ENCODE data around the gene ZC3H7A.

Gene ZC3H7A

GRCh38 chr16:11783319-11784037 is 13.6 kb downstream of the ZC3H7A start:
- Histone ChIP-seq H3K4me3 (ENCODE audit: low read depth, low read length) (no peak overlapping the region), H3K36me3 (peaks cover 19% of the 10 kb centered on the region), H3K27me3 (no peaks in the 10 kb centered on the region), H3K9me3 (no peaks in the 10 kb centered on the region), H3K4me1 (peaks cover 29% of the 10 kb centered on the region)
- TF ChIP-seq, protein P1, sequence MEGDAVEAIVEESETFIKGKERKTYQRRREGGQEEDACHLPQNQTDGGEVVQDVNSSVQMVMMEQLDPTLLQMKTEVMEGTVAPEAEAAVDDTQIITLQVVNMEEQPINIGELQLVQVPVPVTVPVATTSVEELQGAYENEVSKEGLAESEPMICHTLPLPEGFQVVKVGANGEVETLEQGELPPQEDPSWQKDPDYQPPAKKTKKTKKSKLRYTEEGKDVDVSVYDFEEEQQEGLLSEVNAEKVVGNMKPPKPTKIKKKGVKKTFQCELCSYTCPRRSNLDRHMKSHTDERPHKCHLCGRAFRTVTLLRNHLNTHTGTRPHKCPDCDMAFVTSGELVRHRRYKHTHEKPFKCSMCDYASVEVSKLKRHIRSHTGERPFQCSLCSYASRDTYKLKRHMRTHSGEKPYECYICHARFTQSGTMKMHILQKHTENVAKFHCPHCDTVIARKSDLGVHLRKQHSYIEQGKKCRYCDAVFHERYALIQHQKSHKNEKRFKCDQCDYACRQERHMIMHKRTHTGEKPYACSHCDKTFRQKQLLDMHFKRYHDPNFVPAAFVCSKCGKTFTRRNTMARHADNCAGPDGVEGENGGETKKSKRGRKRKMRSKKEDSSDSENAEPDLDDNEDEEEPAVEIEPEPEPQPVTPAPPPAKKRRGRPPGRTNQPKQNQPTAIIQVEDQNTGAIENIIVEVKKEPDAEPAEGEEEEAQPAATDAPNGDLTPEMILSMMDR (IDR thresholded peaks at IDR 0.05; ENCODE audit: low read depth, low read length) = no peak
- DNase-seq = no peak

- H3K36me3 ChIP-seq = peaks cover 28% of the 10 kb centered on the region
- H3K4me3 ChIP-seq (ENCODE audit: low read depth, low read length) = no peak overlapping the region
- peak; percentile 38 for DNase-seq
- peaks cover 29% of the 10 kb centered on the region for H3K4me1 ChIP-seq
- H3K27me3 ChIP-seq = no peaks in the 10 kb centered on the region
- H3K9me3 ChIP-seq = no peaks in the 10 kb centered on the region
- TF ChIP-seq, protein P1 (IDR thresholded peaks at IDR 0.05; ENCODE audit: low read depth, low read length) = no peak
Observed at GRCh38 chr16:11781773-11782172, 15.3 kb downstream of the ZC3H7A start.

GRCh38 chr16:11780991-11781680 is 15.9 kb downstream of the ZC3H7A start:
- Histone ChIP-seq H3K27me3 (no peaks in the 10 kb centered on the region), H3K36me3 (peaks cover 35% of the 10 kb centered on the region), H3K9me3 (no peaks in the 10 kb centered on the region), H3K4me1 (peaks cover 29% of the 10 kb centered on the region), H3K4me3 (ENCODE audit: low read depth, low read length) (no peak overlapping the region)
- TF ChIP-seq, protein P1 (IDR thresholded peaks at IDR 0.05; ENCODE audit: low read depth, low read length) = no peak
- peak; percentile 44 for DNase-seq

DNA sequence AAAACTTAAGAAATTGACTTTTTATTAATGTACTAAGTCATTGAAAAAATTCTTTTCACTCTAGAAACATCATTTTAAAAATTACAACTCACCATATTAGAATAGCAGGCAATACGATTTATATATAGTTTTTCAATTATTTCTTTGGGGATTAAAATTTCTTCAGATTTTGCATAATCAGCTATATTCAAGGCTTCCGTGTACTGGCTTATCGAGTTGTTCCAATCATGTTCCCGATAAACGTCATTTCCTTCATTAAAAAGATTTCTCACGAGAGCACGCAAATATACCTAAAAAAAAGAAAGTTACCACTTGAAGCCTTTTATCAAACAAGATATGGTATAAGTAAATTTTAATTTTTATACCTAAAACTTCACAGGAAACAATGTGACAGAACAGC is 18.0 kb downstream of the ZC3H7A start:
- no peak for DNase-seq
- H3K36me3 ChIP-seq = peaks cover 55% of the 10 kb centered on the region

DNA sequence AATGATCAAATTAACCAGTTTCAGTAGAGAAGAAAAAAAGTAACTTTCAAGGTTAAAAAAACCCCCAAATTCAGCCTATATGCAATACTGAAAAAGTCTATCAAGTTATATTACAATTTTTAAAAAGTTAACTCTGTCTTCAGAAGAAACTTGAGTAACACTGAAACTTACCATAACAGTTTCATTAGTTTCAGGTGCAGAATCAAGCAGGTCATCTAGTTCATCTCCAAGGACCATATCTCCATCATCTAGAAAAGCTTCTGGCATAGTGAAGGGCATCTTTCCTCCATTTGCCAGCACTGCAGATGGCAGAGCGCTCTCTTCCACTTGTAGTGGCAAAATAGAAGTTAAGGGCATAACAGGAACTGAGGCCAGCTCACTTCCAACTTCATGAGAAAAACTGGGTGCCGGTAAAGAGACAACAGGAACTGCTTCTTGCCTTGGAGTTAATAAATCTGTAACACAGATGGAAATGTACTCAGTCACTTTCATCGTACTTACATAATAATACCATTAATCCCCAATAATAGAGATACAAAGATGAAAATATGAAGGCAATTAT is 22.9 kb downstream of the ZC3H7A start:
- H3K36me3 ChIP-seq = peaks cover 87% of the 10 kb centered on the region
- H3K27me3 ChIP-seq = no peaks in the 10 kb centered on the region
- TF ChIP-seq, protein P1 (IDR thresholded peaks at IDR 0.05; ENCODE audit: low read depth, low read length) = no peak
- no peaks in the 10 kb centered on the region for H3K4me1 ChIP-seq
- no peak for DNase-seq
- H3K9me3 ChIP-seq = no peaks in the 10 kb centered on the region
- no peak overlapping the region for H3K4me3 ChIP-seq (ENCODE audit: low read depth, low read length)

More for the DNA sequence above, 18.0 kb downstream of the ZC3H7A start:
- TF ChIP-seq, protein P1 (IDR thresholded peaks at IDR 0.05; ENCODE audit: low read depth, low read length) = no peak
- H3K4me1 ChIP-seq = peaks cover 29% of the 10 kb centered on the region
- H3K9me3 ChIP-seq = no peaks in the 10 kb centered on the region
- no peaks in the 10 kb centered on the region for H3K27me3 ChIP-seq
- no peak overlapping the region for H3K4me3 ChIP-seq (ENCODE audit: low read depth, low read length)

DNA sequence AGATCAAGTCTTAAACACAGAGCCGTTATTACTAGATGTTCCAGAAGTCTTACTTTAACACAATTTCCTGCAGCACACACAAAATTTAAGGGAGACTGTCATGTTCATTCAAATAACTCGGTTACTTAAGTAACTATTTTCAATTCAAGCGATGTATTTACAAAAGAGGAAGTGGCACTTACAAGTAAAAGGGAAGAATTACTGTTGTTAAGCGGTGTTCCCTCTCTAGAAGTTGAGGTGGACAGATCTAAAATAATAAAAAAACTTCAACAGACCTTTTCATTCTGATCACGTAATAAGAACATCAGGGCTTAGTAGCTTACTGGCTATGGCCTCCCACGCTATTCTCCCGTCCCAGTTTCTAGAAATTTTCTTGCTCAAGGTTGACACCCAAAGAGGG is 28.2 kb downstream of the ZC3H7A start:
- no peak for DNase-seq
- Histone ChIP-seq H3K36me3 (peaks cover 92% of the 10 kb centered on the region), H3K4me1 (no peaks in the 10 kb centered on the region), H3K4me3 (ENCODE audit: low read depth, low read length) (no peak overlapping the region), H3K9me3 (no peaks in the 10 kb centered on the region), H3K27me3 (no peaks in the 10 kb centered on the region)
- TF ChIP-seq, protein P1 (IDR thresholded peaks at IDR 0.05; ENCODE audit: low read depth, low read length) = no peak

Measured in BE2C (cell line).